ENCODE measurements around the gene CNNM4.

DNA sequence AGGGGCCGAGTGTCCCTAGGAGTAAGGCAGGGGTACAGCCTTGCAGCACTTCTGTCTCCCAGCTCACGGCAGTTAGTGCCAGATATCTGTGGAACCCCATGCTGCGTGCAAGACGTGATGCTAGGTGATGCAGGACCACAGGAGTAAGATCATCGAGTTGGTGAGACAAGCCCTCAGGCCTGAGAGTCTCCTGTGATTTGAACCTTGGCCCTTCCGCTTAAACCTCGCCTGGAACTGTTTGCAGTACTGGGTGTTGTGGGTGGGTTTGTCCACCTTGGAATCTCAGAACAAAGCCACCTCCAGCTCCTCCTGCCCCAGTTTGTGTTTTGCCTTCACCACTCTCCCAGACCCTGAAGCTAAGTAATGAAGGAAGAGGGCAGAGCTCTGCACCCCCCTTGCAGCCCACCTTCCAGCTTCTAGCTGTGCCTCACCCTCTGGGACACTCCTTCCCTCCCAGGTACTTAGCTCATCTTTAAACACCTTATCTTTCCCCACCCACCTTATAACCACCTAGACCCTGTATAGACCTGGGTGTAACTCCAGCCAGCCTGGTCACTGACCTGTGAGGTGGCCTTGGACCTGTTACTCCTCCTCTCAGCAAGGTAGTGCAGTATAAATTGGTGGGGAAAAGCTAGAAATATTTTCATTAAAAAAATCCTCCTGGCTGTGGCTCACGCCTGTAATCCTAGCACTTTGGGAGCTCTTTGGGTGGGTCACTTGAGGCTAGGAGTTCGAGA is 6.6 kb downstream of the CNNM4 start:
- TF ChIP-seq GABPA (IDR thresholded peaks at IDR 0.05; ENCODE audit: low read depth) = no peak
- TF ChIP-seq POLR2AphosphoS5 (IDR thresholded peaks at IDR 0.05; ENCODE audit: low read depth, low read length) = no peak
- no peak for TF ChIP-seq CTCF (IDR thresholded peaks at IDR 0.05)
- no peak for TF ChIP-seq TAF1 (IDR thresholded peaks at IDR 0.05; ENCODE audit: borderline replicate concordance, low read depth, low read length)
- no peak for TF ChIP-seq FOSL2 (IDR thresholded peaks at IDR 0.05; ENCODE audit: borderline replicate concordance, low read depth)
- no peak for TF ChIP-seq RFX5 (IDR thresholded peaks at IDR 0.05; ENCODE audit: low read length)
